Rectal smooth muscle tissue (tissue), 1 donor: Measurements from ENCODE around the gene KLK14.

Experiments
- H3K27ac ChIP-seq: one replicate; pipeline ENCODE4 v1.7.0; 2013; ENCODE audit warnings: low read depth, low read length, inconsistent platforms
- H3K27me3 ChIP-seq: one replicate; pipeline ENCODE4 v1.7.0; 2013; ENCODE audit warnings: low read length; ENCODE audit not compliant: control insufficient read depth, insufficient read depth
- H3K36me3 ChIP-seq: one replicate; pipeline ENCODE4 v1.7.0; 2013; ENCODE audit warnings: low read length; ENCODE audit not compliant: control insufficient read depth, insufficient read depth
- H3K4me1 ChIP-seq: one replicate; pipeline ENCODE4 v1.7.0; 2013; ENCODE audit warnings: low read length; ENCODE audit not compliant: control insufficient read depth, insufficient read depth
- H3K4me3 ChIP-seq: one replicate; pipeline ENCODE4 v1.7.0; 2013; ENCODE audit warnings: low read length
- H3K9ac ChIP-seq: one replicate; pipeline ENCODE4 v1.7.0; 2013; ENCODE audit warnings: low read length

KLK14 gene, protein sequence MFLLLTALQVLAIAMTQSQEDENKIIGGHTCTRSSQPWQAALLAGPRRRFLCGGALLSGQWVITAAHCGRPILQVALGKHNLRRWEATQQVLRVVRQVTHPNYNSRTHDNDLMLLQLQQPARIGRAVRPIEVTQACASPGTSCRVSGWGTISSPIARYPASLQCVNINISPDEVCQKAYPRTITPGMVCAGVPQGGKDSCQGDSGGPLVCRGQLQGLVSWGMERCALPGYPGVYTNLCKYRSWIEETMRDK

DNA sequence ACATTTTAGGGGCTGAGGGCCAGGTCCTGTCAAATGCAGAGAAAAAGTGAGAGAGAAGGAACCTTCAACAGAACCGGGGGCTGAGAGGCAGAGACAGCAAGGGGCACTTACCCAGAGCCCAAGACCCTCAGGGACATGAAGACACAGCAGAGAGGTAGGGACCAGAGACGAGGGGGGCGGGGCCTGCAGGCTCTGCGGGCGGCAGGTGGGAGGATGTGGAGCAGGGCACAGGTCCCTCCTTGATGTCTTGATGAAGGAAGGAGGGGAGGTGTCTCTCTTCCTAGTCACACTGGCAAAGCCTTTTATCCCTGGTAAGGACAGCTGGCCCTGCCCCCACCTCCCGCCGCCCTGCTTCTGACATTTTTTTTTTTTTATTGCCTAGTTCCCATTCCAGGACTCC, at the start of gene KLK14:
TSS of gene KLK14 (minus strand) at position 277 of the 400 bp plus-strand sequence. CDS start at position 4, 273 bp downstream.
- H3K9ac ChIP-seq = no peak within 1 kb of the TSS
- H3K4me3 ChIP-seq = no peak within 1 kb of the TSS
- no peaks in the 10 kb centered on the region for H3K4me1 ChIP-seq
- H3K27me3 ChIP-seq = peaks cover 3% of the 10 kb centered on the region
- no peaks in the 10 kb centered on the region for H3K36me3 ChIP-seq
- H3K27ac ChIP-seq = no peak within 1 kb of the TSS

DNA sequence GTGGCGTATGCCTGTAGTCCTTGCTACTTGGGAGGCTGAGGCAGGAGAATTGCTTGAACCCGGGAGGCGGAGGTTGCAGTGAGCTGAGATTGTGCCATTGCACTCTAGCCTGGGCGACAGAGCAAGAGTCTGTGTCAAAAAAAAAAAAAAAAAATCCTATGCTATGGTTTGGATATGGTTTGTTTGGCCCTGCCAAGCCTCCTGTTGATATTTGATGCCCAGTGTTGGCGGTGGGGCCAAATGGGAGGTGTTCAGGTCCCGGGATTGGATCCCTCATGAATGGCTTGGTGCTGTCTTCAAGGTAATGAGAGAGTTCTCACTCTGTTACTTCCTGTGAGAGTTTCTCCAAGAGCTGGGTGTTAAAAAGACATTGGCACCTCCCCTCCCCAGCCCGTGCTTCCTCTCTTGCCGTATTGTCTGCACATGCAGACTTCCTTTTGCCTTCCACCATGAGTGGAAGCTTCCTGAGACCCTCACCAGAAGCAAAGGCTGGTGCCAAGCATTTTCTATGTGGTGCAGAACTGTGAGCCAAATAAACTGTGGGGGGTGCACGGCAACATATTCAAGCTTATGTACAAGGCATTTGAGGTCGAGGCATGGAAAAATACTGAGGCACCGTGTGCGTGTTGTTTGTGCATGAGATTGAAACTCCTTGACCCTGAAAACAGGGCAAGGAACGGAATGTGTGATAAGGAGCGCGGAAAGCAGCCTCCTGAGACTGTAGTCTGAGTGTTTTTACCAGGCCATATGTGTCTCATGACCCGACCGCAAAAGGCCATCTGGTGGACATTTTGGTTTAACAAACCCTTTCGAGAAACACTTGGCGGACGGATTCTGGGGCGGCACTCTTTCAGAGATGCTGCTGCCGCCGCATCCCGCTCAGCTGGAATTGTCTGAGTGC, 49.3 kb upstream of the KLK14 start:
- Histone ChIP-seq H3K4me3 (no peak overlapping the region), H3K27ac (no peak overlapping the region), H3K27me3 (peaks cover 4% of the 10 kb centered on the region), H3K4me1 (no peaks in the 10 kb centered on the region), H3K9ac (no peak overlapping the region), H3K36me3 (no peaks in the 10 kb centered on the region)

GRCh38 chr19:51129716-51130115, 47.0 kb upstream of the KLK14 start:
- Histone ChIP-seq H3K4me1 (no peaks in the 10 kb centered on the region), H3K27ac (no peak overlapping the region), H3K27me3 (peaks cover 4% of the 10 kb centered on the region), H3K9ac (no peak overlapping the region), H3K36me3 (no peaks in the 10 kb centered on the region), H3K4me3 (no peak overlapping the region)

- peaks cover 4% of the 10 kb centered on the region for H3K27me3 ChIP-seq
- H3K9ac ChIP-seq = peak overlapping the region; percentile 21
- H3K4me1 ChIP-seq = no peaks in the 10 kb centered on the region
- no peak overlapping the region for H3K4me3 ChIP-seq
- no peak overlapping the region for H3K27ac ChIP-seq
- no peaks in the 10 kb centered on the region for H3K36me3 ChIP-seq
Observed at GRCh38 chr19:51128227-51128626, 45.5 kb upstream of the KLK14 start.

DNA sequence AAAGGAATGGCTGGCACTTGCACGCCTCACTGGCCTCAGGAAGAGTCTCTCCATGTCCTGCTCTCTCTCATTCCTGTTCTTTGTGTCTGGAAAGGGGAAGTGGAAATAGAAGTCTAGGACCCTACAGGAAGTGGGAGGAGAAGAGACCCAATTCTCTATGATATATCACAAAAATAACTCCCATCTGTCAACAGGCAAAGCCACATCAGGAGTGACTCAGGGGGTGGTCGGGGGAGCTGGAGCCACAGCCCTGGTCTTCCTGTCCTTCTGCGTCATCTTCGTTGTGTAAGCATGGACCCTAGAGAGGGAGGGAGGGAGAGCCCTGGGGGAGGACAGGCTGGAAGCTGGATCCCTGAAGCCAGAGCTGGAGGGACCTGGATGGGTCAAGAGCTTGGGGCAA, 45.1 kb upstream of the KLK14 start:
- peaks cover 4% of the 10 kb centered on the region for H3K27me3 ChIP-seq
- no peaks in the 10 kb centered on the region for H3K4me1 ChIP-seq
- H3K27ac ChIP-seq = no peak overlapping the region
- H3K36me3 ChIP-seq = no peaks in the 10 kb centered on the region
- H3K4me3 ChIP-seq = no peak overlapping the region
- H3K9ac ChIP-seq = peak overlapping the region; percentile 21

GRCh38 chr19:51127032-51127431, 44.3 kb upstream of the KLK14 start:
- Histone ChIP-seq H3K9ac (no peak overlapping the region), H3K4me3 (no peak overlapping the region), H3K4me1 (no peaks in the 10 kb centered on the region), H3K36me3 (no peaks in the 10 kb centered on the region), H3K27ac (no peak overlapping the region), H3K27me3 (peaks cover 4% of the 10 kb centered on the region)

GRCh38 chr19:51125421-51126075, 42.9 kb upstream of the KLK14 start:
- no peaks in the 10 kb centered on the region for H3K4me1 ChIP-seq
- no peak overlapping the region for H3K4me3 ChIP-seq
- peak overlapping the region; percentile 8 for H3K27ac ChIP-seq
- no peaks in the 10 kb centered on the region for H3K36me3 ChIP-seq
- peaks cover 4% of the 10 kb centered on the region for H3K27me3 ChIP-seq
- H3K9ac ChIP-seq = no peak overlapping the region

DNA sequence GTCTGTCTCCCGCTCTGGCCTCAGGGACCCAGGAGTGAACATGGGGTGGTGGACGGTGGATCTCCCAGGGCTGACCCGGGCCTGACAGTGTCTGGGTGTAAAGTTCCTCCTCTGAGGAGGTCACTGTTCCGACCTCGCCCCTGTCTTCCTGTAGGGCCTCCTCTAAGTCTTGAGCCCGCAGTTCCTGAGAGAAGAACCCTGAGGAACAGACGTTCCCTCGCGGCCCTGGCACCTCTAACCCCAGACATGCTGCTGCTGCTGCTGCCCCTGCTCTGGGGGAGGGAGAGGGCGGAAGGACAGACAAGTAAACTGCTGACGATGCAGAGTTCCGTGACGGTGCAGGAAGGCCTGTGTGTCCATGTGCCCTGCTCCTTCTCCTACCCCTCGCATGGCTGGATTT, 42.0 kb upstream of the KLK14 start, which contains the start of gene SIGLEC9:
TSS of gene SIGLEC9 (plus strand) at position 178 of the 400 bp plus-strand sequence. CDS start at position 247, 69 bp downstream.
- Histone ChIP-seq H3K27ac (peak within 1 kb of the TSS; percentile 8), H3K9ac (no peak within 1 kb of the TSS), H3K4me1 (no peaks in the 10 kb centered on the region), H3K4me3 (no peak within 1 kb of the TSS), H3K27me3 (no peaks in the 10 kb centered on the region), H3K36me3 (no peaks in the 10 kb centered on the region)

- no peaks in the 10 kb centered on the region for H3K4me1 ChIP-seq
- H3K27ac ChIP-seq = no peak overlapping the region
- H3K9ac ChIP-seq = no peak overlapping the region
- no peak overlapping the region for H3K4me3 ChIP-seq
- no peaks in the 10 kb centered on the region for H3K36me3 ChIP-seq
- no peaks in the 10 kb centered on the region for H3K27me3 ChIP-seq
Observed at GRCh38 chr19:51124216-51124615, 41.5 kb upstream of the KLK14 start.

DNA sequence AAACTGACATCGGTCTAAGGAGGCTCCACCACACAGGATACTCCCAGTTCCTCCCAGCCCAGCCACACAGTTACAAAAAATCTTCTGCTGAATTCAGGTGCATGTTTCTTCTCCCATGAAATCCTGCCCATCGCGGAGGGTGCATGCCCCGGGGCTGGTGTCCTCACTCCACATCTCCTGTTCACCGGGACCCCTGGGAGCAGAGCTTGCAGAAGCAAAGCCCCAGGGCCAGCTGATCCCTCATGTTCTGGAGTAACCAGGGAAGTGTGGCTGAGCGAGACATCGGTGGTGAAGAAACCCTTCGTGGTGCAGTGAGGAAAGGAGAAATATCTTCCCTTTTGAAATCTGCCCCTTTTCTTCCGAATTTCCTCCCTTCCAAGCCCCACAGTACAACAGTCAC, 41.1 kb upstream of the KLK14 start:
- H3K4me1 ChIP-seq = no peaks in the 10 kb centered on the region
- no peak overlapping the region for H3K27ac ChIP-seq
- no peak overlapping the region for H3K9ac ChIP-seq
- no peaks in the 10 kb centered on the region for H3K27me3 ChIP-seq
- no peak overlapping the region for H3K4me3 ChIP-seq
- H3K36me3 ChIP-seq = no peaks in the 10 kb centered on the region

DNA sequence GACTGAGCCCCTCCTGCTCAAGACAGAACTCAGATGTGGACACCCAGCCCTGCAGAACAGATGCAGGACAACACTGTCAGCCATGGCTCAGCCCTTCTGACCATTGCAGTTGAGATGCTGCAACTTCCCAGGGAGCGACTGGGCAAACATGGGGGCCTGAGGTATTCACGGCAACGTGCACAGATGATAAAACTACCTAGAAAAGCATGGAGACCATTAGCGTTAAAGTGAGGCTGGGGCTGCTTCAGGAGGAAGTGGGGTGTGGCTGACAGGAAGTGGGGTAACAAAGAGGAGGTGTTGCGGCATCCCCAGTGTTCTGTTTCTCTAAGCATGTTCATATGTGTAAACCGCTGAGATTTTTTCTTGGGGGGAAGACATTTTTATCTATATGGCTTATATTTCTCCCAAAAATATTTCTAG, 40.7 kb upstream of the KLK14 start:
- H3K27ac ChIP-seq = no peak overlapping the region
- no peak overlapping the region for H3K4me3 ChIP-seq
- no peaks in the 10 kb centered on the region for H3K36me3 ChIP-seq
- H3K27me3 ChIP-seq = no peaks in the 10 kb centered on the region
- H3K9ac ChIP-seq = no peak overlapping the region
- no peaks in the 10 kb centered on the region for H3K4me1 ChIP-seq
